Ishikawa (cell line): Measurements from ENCODE around the gene GALNT13.

ENCODE experiments used
- CEBPB ChIP-seq: IDR thresholded peaks from 2 replicates; pipeline ENCODE4 v1.6.1; 2012
- EGR1 ChIP-seq: IDR thresholded peaks from 2 replicates; pipeline ENCODE4 v1.6.1; 2012
- EP300 ChIP-seq: IDR thresholded peaks from 2 replicates; pipeline ENCODE4 v1.6.1; 2012; ENCODE audit warnings: borderline replicate concordance
- FOXM1 ChIP-seq: IDR thresholded peaks from 2 replicates; pipeline ENCODE4 v1.6.1; 2012; ENCODE audit warnings: low read depth, borderline replicate concordance
- MAX ChIP-seq: IDR thresholded peaks from 2 replicates; pipeline ENCODE4 v1.6.1; 2012
- NFIC ChIP-seq: IDR thresholded peaks from 2 replicates; pipeline ENCODE4 v1.6.1; 2012
- RAD21 ChIP-seq: IDR thresholded peaks from 2 replicates; pipeline ENCODE4 v1.6.1; 2012; ENCODE audit warnings: low read depth
- REST ChIP-seq: IDR thresholded peaks from 2 replicates; pipeline ENCODE4 v1.6.1; 2012; ENCODE audit warnings: low read depth, mild to moderate bottlenecking
- TAF1 ChIP-seq: IDR thresholded peaks from 2 replicates; pipeline ENCODE4 v1.6.1; 2012; ENCODE audit warnings: low read depth, mild to moderate bottlenecking
- TCF12 ChIP-seq: IDR thresholded peaks from 2 replicates; pipeline ENCODE4 v1.6.1; 2012; ENCODE audit warnings: low read depth
- TEAD4 ChIP-seq: IDR thresholded peaks from 2 replicates; pipeline ENCODE4 v1.6.1; 2012
- USF1 ChIP-seq: IDR thresholded peaks from 2 replicates; pipeline ENCODE4 v1.6.1; 2012
- YY1 ChIP-seq: IDR thresholded peaks from 2 replicates; pipeline ENCODE4 v1.6.1; 2012; ENCODE audit warnings: low read depth

- TF ChIP-seq REST, result no peak
- no peak for TF ChIP-seq EP300
- no peak for TF ChIP-seq NFIC
- no peak for TF ChIP-seq MAX
- no peak for TF ChIP-seq TAF1
- no peak for TF ChIP-seq CEBPB
- TF ChIP-seq TCF12, result no peak
- TF ChIP-seq RAD21, result no peak
- TF ChIP-seq EGR1, result no peak
- no peak for TF ChIP-seq USF1
- TF ChIP-seq TEAD4, result no peak
- TF ChIP-seq YY1, result no peak
- no peak for TF ChIP-seq FOXM1
Observed at GRCh38 chr2:154238252-154238651, 366.5 kb downstream of the GALNT13 start.
